AG08396 (cell line): ENCODE measurements around the gene FNTB.
"Not testable (repeated sequence)": the region's sequence is repeated elsewhere in the genome, so short reads cannot be mapped to it uniquely, and the experiment has no call there.

Experiments
- DNase-seq: peaks from one replicate; pipeline ENCODE4 v3.0.0; 2012; ENCODE audit warnings: low spot score, mixed read lengths

The FNTB gene

GRCh38 chr14:65087835-65088234 lies 101.1 kb downstream of the FNTB start:
- not testable (repeated sequence) for DNase-seq

GRCh38 chr14:65092349-65092748 lies 105.7 kb downstream of the FNTB start:
- no peak for DNase-seq

GRCh38 chr14:65095633-65096205 lies 109.0 kb downstream of the FNTB start:
- DNase-seq, result peak; percentile 62

- DNase-seq, result no peak
Measured at GRCh38 chr14:65096323-65097089, 109.8 kb downstream of the FNTB start.

- no peak for DNase-seq
Measured at GRCh38 chr14:65098586-65098985, 111.9 kb downstream of the FNTB start.

GRCh38 chr14:65100922-65101541 lies 114.3 kb downstream of the FNTB start:
- DNase-seq, result no peak

- DNase-seq, result no peak
Measured at GRCh38 chr14:65101631-65102440, 115.1 kb downstream of the FNTB start.

- peak; percentile 99 for DNase-seq
Measured at GRCh38 chr14:65102441-65103149, 115.9 kb downstream of the FNTB start, which contains the start of gene MAX. Gene MAX, minus strand, starts transcription at chr14:65102517. Its CDS starts 178 bp downstream, at chr14:65102339.

GRCh38 chr14:65103150-65103760 lies 116.6 kb downstream of the FNTB start:
- no peak for DNase-seq

GRCh38 chr14:65104791-65105190 lies 118.1 kb downstream of the FNTB start:
- no peak for DNase-seq

GRCh38 chr14:65106316-65106715 lies 119.6 kb downstream of the FNTB start:
- DNase-seq, result no peak

GRCh38 chr14:65106736-65107135 lies 120.0 kb downstream of the FNTB start:
- DNase-seq, result no peak

- no peak for DNase-seq
Measured at GRCh38 chr14:65107200-65107599, 120.5 kb downstream of the FNTB start.

- DNase-seq, result no peak
Measured at GRCh38 chr14:65109357-65109756, 122.7 kb downstream of the FNTB start.

- DNase-seq, result no peak
Measured at GRCh38 chr14:65110525-65110924, 123.8 kb downstream of the FNTB start.
